GM12878 (cell line): ENCODE data around the gene LHX6. TPM values are rescaled to one million over a fixed set of nuclear protein-coding genes. Genes with fewer than 3 reads are reported as not detected.

Experiments
- ATAC-seq: fragments of 200-7000 bp; cut with Tn5 transposase; 3 replicates; pipeline ENCODE4 v1.9.1; 2020; ENCODE audit warnings: mild to moderate bottlenecking, moderate library complexity
- BruUV-seq: library from RNA; stranded (reverse); fragments of 400-500 nt; replicated peaks from 2 replicates; lab custom pipeline; 2021; lab: Mats Ljungman, UMichigan
- CTCF ChIA-PET: fragments of 300-600 bp; sonication (Branson Sonifier 250); formaldehyde crosslinking; extraction: SDS; loops from one replicate; lab custom pipeline; 2021; ENCODE audit warnings: inconsistent platforms; lab: Yijun Ruan, JAX
- POLR2A ChIA-PET: fragments of 350-600 bp; formaldehyde crosslinking; extraction: SDS; loops from one replicate; lab custom pipeline; 2021; ENCODE audit warnings: inconsistent platforms; lab: Charles Lee
- RAD21 ChIA-PET: fragments of 300-600 bp; sonication (Branson Sonifier 250); formaldehyde crosslinking; loops from one replicate; lab custom pipeline; 2023; ENCODE audit warnings: antibody characterized with exemption; ENCODE audit not compliant: unreplicated experiment; lab: Charles Lee
- SMC1A ChIA-PET: fragments of 300-600 bp; sonication (Branson Sonifier 250); formaldehyde crosslinking; loops from one replicate; lab custom pipeline; 2023; ENCODE audit not compliant: unreplicated experiment, uncharacterized antibody; lab: Charles Lee
- DNase-seq: peaks from one replicate; pipeline ENCODE4 v3.0.0-alpha.2; 2011; ENCODE audit warnings: low read depth, low spot score
- FAIRE-seq: peaks from 3 replicates; lab custom pipeline; 2011; peaks lifted over from hg19 to GRCh38; lab: Jason Lieb, UNC
- H2AFZ ChIP-seq: 2 replicates; pipeline ENCODE4 v1.6.0; 2011; ENCODE audit warnings: low read depth, low read length, control low read depth; ENCODE audit not compliant: control insufficient read depth
- H3K27ac ChIP-seq: 2 replicates; pipeline ENCODE4 v1.5.1; 2011; ENCODE audit warnings: control low read depth; ENCODE audit not compliant: control insufficient read depth, insufficient read depth
- H3K27me3 ChIP-seq, 2 experiments: replicated peaks in 1 of 2; 2 replicates each; pipeline versions ENCODE4 v1.6.0 to v1.6.1; 2011; ENCODE audit warnings: low read length in 1 of 2; ENCODE audit not compliant: control insufficient read depth in 2 of 2, insufficient read depth in 2 of 2
- H3K36me3 ChIP-seq, 2 experiments: 2 replicates each; pipeline ENCODE4 v1.5.1; 2011; ENCODE audit warnings: low read length in 1 of 2; ENCODE audit not compliant: control insufficient read depth in 2 of 2, insufficient read depth in 2 of 2
- H3K4me1 ChIP-seq: 2 replicates; pipeline ENCODE4 v1.6.1; 2011; ENCODE audit warnings: mild to moderate bottlenecking, low read length, moderate library complexity, mixed read lengths; ENCODE audit not compliant: control insufficient read depth, insufficient read depth
- H3K4me2 ChIP-seq: 2 replicates; pipeline ENCODE4 v1.6.0; 2011; ENCODE audit warnings: control low read depth; ENCODE audit not compliant: control insufficient read depth, insufficient read depth
- H3K4me3 ChIP-seq: fragments of 200-600 bp; sonication (generic); 2 replicates; pipeline ENCODE4 v1.5.1; 2016
- H3K79me2 ChIP-seq: 2 replicates; pipeline ENCODE4 v1.6.0; 2011; ENCODE audit warnings: low read length; ENCODE audit not compliant: control insufficient read depth, insufficient read depth
- H3K9ac ChIP-seq: 2 replicates; pipeline ENCODE4 v1.8.0; 2011; ENCODE audit warnings: low read length, control low read depth, mixed read lengths; ENCODE audit not compliant: control insufficient read depth, insufficient read depth
- H3K9me3 ChIP-seq: replicated peaks from 3 replicates; pipeline ENCODE4 v1.5.1; 2011; ENCODE audit warnings: mild to moderate bottlenecking, low read length; ENCODE audit not compliant: control insufficient read depth, insufficient read depth
- H4K20me1 ChIP-seq: 2 replicates; pipeline ENCODE4 v1.6.0; 2011; ENCODE audit not compliant: control insufficient read depth, insufficient read depth
- BCLAF1 ChIP-seq: fragments of 450-650 bp; IDR thresholded peaks from 2 replicates; pipeline ENCODE4 v1.6.1; 2017; ENCODE audit warnings: antibody characterized with exemption, mild to moderate bottlenecking, moderate library complexity
- CBX3 ChIP-seq: fragments of 200-600 bp; sonication (generic); IDR thresholded peaks from 2 replicates; pipeline ENCODE4 v1.6.1; 2016; ENCODE audit warnings: low read depth, borderline replicate concordance
- CBX5 ChIP-seq: sonication (generic); IDR thresholded peaks from 2 replicates; pipeline ENCODE4 v1.6.1; 2016; ENCODE audit warnings: low read depth, moderate library complexity, mild to moderate bottlenecking, inconsistent platforms
- CEBPB ChIP-seq, 2 experiments: fragments of 150-350 bp in 1 of 2; IDR thresholded peaks; 2 replicates each; pipeline ENCODE4 v1.6.1; 2012 to 2014; ENCODE audit warnings: low read depth in 2 of 2, low read length in 2 of 2, borderline replicate concordance in 1 of 2, inconsistent platforms in 1 of 2
- EZH2 ChIP-seq: IDR thresholded peaks from 2 replicates; pipeline ENCODE4 v1.6.1; 2012; ENCODE audit warnings: low read depth, mild to moderate bottlenecking, control low read depth, inconsistent platforms, low read length, borderline replicate concordance; ENCODE audit not compliant: control insufficient read depth
- GATAD2B ChIP-seq: fragments of 450-650 bp; conservative IDR thresholded peaks from 2 replicates; pipeline ENCODE4 v1.6.1; 2017; ENCODE audit warnings: low read depth, mild to moderate bottlenecking, moderate library complexity
- MAX ChIP-seq: IDR thresholded peaks from 2 replicates; pipeline ENCODE4 v1.6.1; 2012; ENCODE audit warnings: low read depth, low read length, improper control_type of control experiment
- MEF2A ChIP-seq: IDR thresholded peaks from 2 replicates; pipeline ENCODE4 v1.6.1; 2011; ENCODE audit warnings: low read depth, mild to moderate bottlenecking, low read length, moderate library complexity; ENCODE audit not compliant: insufficient read depth
- NFIC ChIP-seq: IDR thresholded peaks from 2 replicates; pipeline ENCODE4 v1.6.1; 2012; ENCODE audit warnings: low read depth, mild to moderate bottlenecking, inconsistent platforms, low read length, moderate library complexity
- NFYB ChIP-seq: IDR thresholded peaks from 2 replicates; pipeline ENCODE4 v1.6.1; 2011; ENCODE audit warnings: low read depth, mild to moderate bottlenecking, low read length, improper control_type of control experiment, moderate library complexity; ENCODE audit not compliant: insufficient read depth
- NR2C1 ChIP-seq: fragments of 450-650 bp; IDR thresholded peaks from 2 replicates; pipeline ENCODE4 v1.6.1; 2017; ENCODE audit warnings: antibody characterized with exemption, mild to moderate bottlenecking, moderate library complexity
- RB1 ChIP-seq: fragments of 450-650 bp; formaldehyde crosslinking; IDR thresholded peaks from 2 replicates; pipeline ENCODE4 v1.6.1; 2017; ENCODE audit warnings: mild to moderate bottlenecking, borderline replicate concordance
- SIN3A ChIP-seq: IDR thresholded peaks from 2 replicates; pipeline ENCODE4 v1.6.1; 2012; ENCODE audit warnings: low read depth, low read length, improper control_type of control experiment
- SMAD1 ChIP-seq: fragments of 450-650 bp; IDR thresholded peaks from 2 replicates; pipeline ENCODE4 v1.6.1; 2018; ENCODE audit warnings: mild to moderate bottlenecking, low read depth; ENCODE audit not compliant: partially characterized antibody
- STAT3 ChIP-seq: IDR thresholded peaks from 2 replicates; pipeline ENCODE4 v1.6.1; 2011; ENCODE audit warnings: low read depth, low read length, improper control_type of control experiment
- TARDBP ChIP-seq: IDR thresholded peaks from 2 replicates; pipeline ENCODE4 v1.6.1; 2016; ENCODE audit warnings: borderline replicate concordance
- TCF3 ChIP-seq: IDR thresholded peaks from 2 replicates; pipeline ENCODE4 v1.6.1; 2012; ENCODE audit warnings: low read depth, mild to moderate bottlenecking, low read length, borderline replicate concordance; ENCODE audit not compliant: insufficient read depth
- WRNIP1 ChIP-seq: IDR thresholded peaks from 2 replicates; pipeline ENCODE4 v1.6.1; 2011; ENCODE audit warnings: low read depth, low read length, improper control_type of control experiment, borderline replicate concordance
- WGBS: methylation state at CpG from one replicate; pipeline ENCODE4 v1.1.6; 2016; ENCODE audit warnings: low lambda C conversion rate; ENCODE audit not compliant: insufficient replicate concordance, insufficient coverage; ENCODE audit errors: missing lambda C conversion rate; 5-methylcytosine and 5-hydroxymethylcytosine counted together
- in situ Hi-C: fragments of 300-500 bp; cut with MboI; formaldehyde crosslinking; loops from 9 replicates; pipeline ENCODE4 v1.14.3; 2018; ENCODE audit warnings: mixed read lengths
- intact Hi-C: fragments of 100-400 bp; cut with micrococcal nuclease; formaldehyde crosslinking; loops from one replicate; pipeline ENCODE4 v1.14.2; 2022; ENCODE audit not compliant: unreplicated experiment
- polyA plus RNA-seq, 11 experiments: library from polyadenylated mRNA; depleted of rRNA in 4 of 11; unstranded in 6 of 11; stranded (reverse) in 5 of 11; fragments of >200 nt; fragmentation: Nextera tagmentation in 4 of 11; fragmentation: Illumina TruSeq in 1 of 11; extraction: Ambion mirVana in 4 of 11; extraction: Trizol in 1 of 11; gene quantifications; 1 replicate in 1 of 11; 2 replicates in 10 of 11; pipeline versions ENCODE4 v1.2.1 to v1.2.3, GENCODE V29; 2011 to 2016; ENCODE audit warnings: inconsistent platforms in 2 of 11, missing spikeins in 2 of 11, low read depth in 1 of 11
- total RNA-seq, 4 experiments: library from RNA; depleted of rRNA in 3 of 4; stranded (reverse); fragments of >200 nt in 3 of 4; fragmentation: Illumina TruSeq in 1 of 4; extraction: Trizol in 1 of 4; gene quantifications; 2 replicates each; pipeline versions ENCODE4 v1.2.1 to v1.2.3, GENCODE V29; 2013 to 2021
- TF ChIP-seq, protein P1 (sequence below): IDR thresholded peaks from 2 replicates; pipeline ENCODE4 v1.6.1; 2012; ENCODE audit warnings: low read depth, low read length, improper control_type of control experiment

Gene LHX6
- total and polyA plus RNA-seq, 10 of the 15 experiments (the other 5 are each of a cell fraction or from before 2014, with no cell fraction given): not detected

DNA sequence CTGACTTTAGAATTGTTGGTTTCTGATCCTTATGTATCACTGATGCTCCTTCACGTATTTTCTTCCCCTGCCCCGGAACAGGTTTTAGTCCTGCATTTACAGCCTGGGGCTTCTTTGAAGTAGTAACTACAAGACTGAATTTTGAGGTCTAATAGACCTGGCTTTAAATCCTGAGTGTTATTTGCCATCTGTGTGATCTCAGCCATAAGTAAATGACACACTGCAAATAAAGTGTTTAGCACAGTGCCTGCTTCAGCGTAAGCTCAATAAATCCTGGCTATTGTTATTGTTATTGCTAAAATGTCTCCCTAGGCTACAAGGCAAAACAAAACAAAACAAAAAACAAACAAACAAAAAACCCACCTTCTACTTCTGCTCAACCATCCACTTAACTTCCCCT is 15.6 kb upstream of the LHX6 start:
- DNase-seq: no peak
- Histone ChIP-seq H4K20me1 (no peaks in the 10 kb centered on the region), H3K4me3 (no peak overlapping the region), H3K4me2 (no peak overlapping the region), H3K9ac (no peak overlapping the region)
- in situ Hi-C loops: no loop called here
- WGBS: 67% methylated on average over 3 of the region's 3 CpGs
- FAIRE-seq: no peak
- ChIA-PET CTCF (interaction anchor here (1.5 kb wide), 1 partner anchor 8 kb away, joined by 3 read pairs; no protein-coding TSS in a partner anchor), SMC1A (no interaction called here)
- no peak for ATAC-seq
- TF ChIP-seq TCF3 (no peak), MEF2A (no peak), NR2C1 (no peak), SIN3A (no peak), TARDBP (no peak), CBX5 (no peak), CEBPB (IDR thresholded peaks at IDR 0.05; ENCODE audit: borderline replicate concordance in 1 of 2, low read depth in 2 of 2, low read length in 2 of 2) (no peak), MAX (no peak), GATAD2B (no peak), CBX3 (no peak), NFYB (no peak), WRNIP1 (no peak), EZH2 (no peak), SMAD1 (no peak), RB1 (no peak), NFIC (no peak), STAT3 (no peak), BCLAF1 (no peak)
- TF ChIP-seq, protein P1, sequence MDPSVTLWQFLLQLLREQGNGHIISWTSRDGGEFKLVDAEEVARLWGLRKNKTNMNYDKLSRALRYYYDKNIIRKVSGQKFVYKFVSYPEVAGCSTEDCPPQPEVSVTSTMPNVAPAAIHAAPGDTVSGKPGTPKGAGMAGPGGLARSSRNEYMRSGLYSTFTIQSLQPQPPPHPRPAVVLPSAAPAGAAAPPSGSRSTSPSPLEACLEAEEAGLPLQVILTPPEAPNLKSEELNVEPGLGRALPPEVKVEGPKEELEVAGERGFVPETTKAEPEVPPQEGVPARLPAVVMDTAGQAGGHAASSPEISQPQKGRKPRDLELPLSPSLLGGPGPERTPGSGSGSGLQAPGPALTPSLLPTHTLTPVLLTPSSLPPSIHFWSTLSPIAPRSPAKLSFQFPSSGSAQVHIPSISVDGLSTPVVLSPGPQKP: no peak
- TF ChIP-seq, all 136 proteins: peak for 0
- intact Hi-C loops: no loop called here
- no TSS peak for BruUV-seq
- Histone ChIP-seq H2AFZ (no peak overlapping the region), H3K27me3 (no peaks in the 10 kb centered on the region), H3K4me1 (no peaks in the 10 kb centered on the region), H3K36me3 (peaks cover 4 to 19% of the 10 kb centered on the region in 2 experiments), H3K27ac (no peak overlapping the region), H3K79me2 (no peaks in the 10 kb centered on the region), H3K9me3 (no peaks in the 10 kb centered on the region)
- RAD21 ChIA-PET: no interaction called here
- POLR2A ChIA-PET: no interaction called here
